ENCODE measurements around the gene PRMT2.
"Not testable (repeated sequence)": the region's sequence is repeated elsewhere in the genome, so short reads cannot be mapped to it uniquely, and the experiment has no call there.

PRMT2 gene

GRCh38 chr21:46618738-46619379 is 16.6 kb upstream of the PRMT2 start:
- no peak for DNase-seq

- DNase-seq = no peak
Measured at GRCh38 chr21:46619846-46620245, 15.6 kb upstream of the PRMT2 start.

- no peak for DNase-seq
Measured at GRCh38 chr21:46620846-46621245, 14.6 kb upstream of the PRMT2 start.

- DNase-seq = no peak
Measured at GRCh38 chr21:46621457-46622182, 13.9 kb upstream of the PRMT2 start.

GRCh38 chr21:46622226-46622625 is 13.2 kb upstream of the PRMT2 start:
- DNase-seq = no peak

- no peak for DNase-seq
Measured at GRCh38 chr21:46624050-46624449, 11.4 kb upstream of the PRMT2 start.

GRCh38 chr21:46625759-46626158 is 9.7 kb upstream of the PRMT2 start:
- no peak for DNase-seq

GRCh38 chr21:46626536-46626935 is 8.9 kb upstream of the PRMT2 start:
- DNase-seq = no peak

GRCh38 chr21:46626975-46627501 is 8.4 kb upstream of the PRMT2 start:
- DNase-seq = no peak

GRCh38 chr21:46627726-46628125 is 7.7 kb upstream of the PRMT2 start:
- DNase-seq = no peak

GRCh38 chr21:46628868-46629267 is 6.6 kb upstream of the PRMT2 start:
- DNase-seq = no peak

- not testable (repeated sequence) for DNase-seq
Measured at GRCh38 chr21:46630915-46631314, 4.6 kb upstream of the PRMT2 start.

- no peak for DNase-seq
Measured at GRCh38 chr21:46633566-46633965, 1.9 kb upstream of the PRMT2 start.

- DNase-seq = no peak
Measured at GRCh38 chr21:46634427-46634826, 1.0 kb upstream of the PRMT2 start.

GRCh38 chr21:46634966-46635323 is 529 bp upstream of the PRMT2 start:
- DNase-seq = peak; percentile 45 to 71

- no peak for DNase-seq
Measured at GRCh38 chr21:46636181-46636512, 673 bp downstream of the PRMT2 start.

- no peak for DNase-seq
Measured at GRCh38 chr21:46636550-46637285, 1.2 kb downstream of the PRMT2 start.

- no peak for DNase-seq
Measured at GRCh38 chr21:46637952-46638746, 2.7 kb downstream of the PRMT2 start.

- DNase-seq = no peak
Measured at GRCh38 chr21:46639489-46640386, 4.3 kb downstream of the PRMT2 start.

- no peak for DNase-seq
Measured at GRCh38 chr21:46641656-46642055, 6.2 kb downstream of the PRMT2 start.

GRCh38 chr21:46643379-46644177 is 8.1 kb downstream of the PRMT2 start:
- no peak for DNase-seq

Measured in NCI-H2081 (cell line).